Small intestine (tissue), 16 donors: ENCODE data around the gene ITPRID1. TPM values are rescaled to one million over a fixed set of nuclear protein-coding genes. Genes with fewer than 3 reads are reported as not detected.
"Not testable (repeated sequence)": the region's sequence is repeated elsewhere in the genome, so short reads cannot be mapped to it uniquely, and the experiment has no call there.

Experiments
- DNase-seq, 2 donors: peaks; one replicate each; pipeline versions ENCODE4 v3.0.0 to v3.0.0-alpha.2; 2013
- FAIRE-seq: peaks from 2 replicates; lab custom pipeline; 2012; peaks lifted over from hg19 to GRCh38; lab: Jason Lieb, UNC
- H3K27ac ChIP-seq, 3 donors: one replicate each; pipeline ENCODE4 v1.5.1; 2013; ENCODE audit warnings: low read length in 2 of 3, mild to moderate bottlenecking in 2 of 3, control low read depth in 1 of 3, inconsistent platforms in 1 of 3, low read depth in 1 of 3, moderate library complexity in 1 of 3
- H3K27me3 ChIP-seq, 3 donors: one replicate each; pipeline ENCODE4 v1.6.1; 2013; ENCODE audit warnings: low read length in 3 of 3, inconsistent platforms in 1 of 3; ENCODE audit not compliant: control insufficient read depth in 3 of 3, insufficient read depth in 3 of 3
- H3K36me3 ChIP-seq, 3 donors: one replicate each; pipeline ENCODE4 v1.6.1; 2013; ENCODE audit warnings: low read length in 3 of 3, inconsistent platforms in 1 of 3, low read depth in 1 of 3, mild to moderate bottlenecking in 1 of 3, moderate library complexity in 1 of 3; ENCODE audit not compliant: control insufficient read depth in 3 of 3, insufficient read depth in 2 of 3
- H3K4me1 ChIP-seq, 3 donors: one replicate each; pipeline ENCODE4 v1.6.1; 2013; ENCODE audit warnings: low read length in 2 of 3, inconsistent platforms in 1 of 3, low read depth in 1 of 3, mild to moderate bottlenecking in 1 of 3, moderate library complexity in 1 of 3; ENCODE audit not compliant: control insufficient read depth in 3 of 3, insufficient read depth in 2 of 3
- H3K4me3 ChIP-seq, 3 donors: one replicate each; pipeline ENCODE4 v1.5.1; 2013; ENCODE audit warnings: low read length in 3 of 3, control low read depth in 1 of 3, inconsistent platforms in 1 of 3, low read depth in 1 of 3, mild to moderate bottlenecking in 1 of 3, moderate library complexity in 1 of 3
- H3K9me3 ChIP-seq, 2 donors: one replicate each; pipeline ENCODE4 v1.6.1; 2013; ENCODE audit warnings: low read depth in 1 of 2, low read length in 1 of 2; ENCODE audit not compliant: control insufficient read depth in 2 of 2, insufficient read depth in 1 of 2
- WGBS, 3 donors: extraction: QIAGEN DNeasy Blood & Tissue Kit; methylation state at CpG; one replicate each; pipeline ENCODE4 v1.1.7; 2013; 5-methylcytosine and 5-hydroxymethylcytosine counted together
- long read RNA-seq, 10 donors: transcript quantifications; one replicate each; lab custom pipeline, GENCODE V29; 2026
- polyA plus RNA-seq, 4 donors: library from polyadenylated mRNA; stranded (reverse) in 3 of 4; unstranded in 1 of 4; fragments of 200-250 nt in 3 of 4; fragments of 120-200 nt in 1 of 4; gene quantifications; one replicate each; pipeline versions ENCODE4 v1.2.1 to v1.2.3, GENCODE V29; 2013
- donor health status: healthy with polysubstance abuse.
- donor health status: control.
- donor health status: control.
- donor health status: Bipolar disorder and iron deficiency.
- donor health status: healthy.

Gene ITPRID1
- under 1 TPM in 2 of 4 donors, not detected in 2; 0.25 to 0.37 TPM for polyA plus RNA-seq
- long read RNA-seq, donor 1, result 0 reads
- long read RNA-seq, donor 2, result 0 reads
- long read RNA-seq, donor 3, result 0 reads
- long read RNA-seq, donor 4, result 0 reads
- long read RNA-seq, donor 5, result 0 reads
- long read RNA-seq, donor 6, result 0 reads
- long read RNA-seq, donor 7, partial matches to known transcripts, result 6 of 12 reads
- long read RNA-seq, donor 7, other reads (novel, unspliced or antisense), result 6 of 12 reads
- long read RNA-seq, donor 8, result 0 reads
- long read RNA-seq, donor 9, result 0 reads
- long read RNA-seq, donor 10, result 0 reads

DNA sequence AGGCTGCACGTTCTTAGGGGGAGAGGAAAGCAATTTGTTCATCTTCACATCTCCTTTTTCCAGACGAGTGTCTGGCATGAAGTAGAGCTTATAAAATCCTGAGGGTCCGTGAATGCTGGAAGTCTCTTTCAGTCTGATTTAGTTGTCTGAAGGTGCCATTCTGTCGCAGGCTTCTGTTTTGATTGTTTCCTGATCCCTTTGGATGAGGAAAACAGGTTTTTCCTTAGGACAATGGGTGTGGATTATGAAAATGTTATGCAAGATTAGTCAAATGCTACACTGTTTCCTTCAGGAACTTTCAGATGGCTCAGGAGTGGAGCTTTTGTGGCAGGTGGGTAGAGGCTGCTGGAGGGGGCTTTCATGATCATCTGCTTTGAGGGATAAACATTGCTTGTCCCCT lies at the start of gene ITPRID1:
ITPRID1 (plus strand) TSS at position 301 of the 400 bp plus-strand sequence. CDS start 38,935 bp downstream, outside the sequence.
- Histone ChIP-seq H3K27me3 (no peaks in the 10 kb centered on the region), H3K4me1 (no peaks in the 10 kb centered on the region), H3K4me3 (no peak within 1 kb of the TSS), H3K9me3 (no peaks in the 10 kb centered on the region), H3K27ac (no peak within 1 kb of the TSS), H3K36me3 (no peaks in the 10 kb centered on the region)
- no peak for DNase-seq
- WGBS, 3 donors, result 72 to 78% (median 72%) methylated on average over 4 of the region's 4 CpGs
- FAIRE-seq, result no peak

GRCh38 chr7:31464601-31465000 lies 49.3 kb upstream of the ITPRID1 start:
- no peaks in the 10 kb centered on the region for H3K36me3 ChIP-seq
- FAIRE-seq (no peak), DNase-seq (no peak)
- no peaks in the 10 kb centered on the region for H3K9me3 ChIP-seq
- no peaks in the 10 kb centered on the region for H3K27me3 ChIP-seq
- H3K27ac ChIP-seq, result no peak overlapping the region
- H3K4me3 ChIP-seq, result no peak overlapping the region
- 11 to 46% (median 17%) methylated on average over 1 of the region's 1 CpG for WGBS, 3 donors
- no peaks in the 10 kb centered on the region for H3K4me1 ChIP-seq

GRCh38 chr7:31465285-31465684 lies 48.6 kb upstream of the ITPRID1 start:
- WGBS, 3 donors, result 55 to 64% (median 58%) methylated on average over 3 of the region's 3 CpGs
- no peak for FAIRE-seq

DNA sequence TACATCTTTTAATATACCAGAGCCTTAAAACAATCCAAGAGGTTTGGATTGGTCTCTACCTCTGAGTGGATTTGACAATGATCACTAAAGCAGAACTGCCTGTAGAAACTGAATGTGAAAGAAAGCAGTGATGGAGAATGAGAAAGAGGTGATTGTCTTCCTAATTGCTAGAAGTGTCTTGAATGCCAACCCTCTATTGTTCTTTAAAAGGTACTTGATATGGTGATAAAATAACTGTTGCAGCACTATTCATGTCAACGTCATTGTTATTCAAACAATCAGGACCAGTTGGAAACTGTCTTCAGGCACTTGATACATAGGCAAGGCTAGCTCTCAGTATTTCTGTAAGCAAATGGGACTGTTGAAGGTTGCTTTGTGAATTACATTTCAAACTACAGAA lies 47.9 kb upstream of the ITPRID1 start:
- H3K4me3 ChIP-seq, result no peak overlapping the region
- H3K36me3 ChIP-seq, result no peaks in the 10 kb centered on the region
- FAIRE-seq (no peak), DNase-seq (no peak)
- no peaks in the 10 kb centered on the region for H3K9me3 ChIP-seq
- WGBS, 3 donors, result 4 to 24% (median 14%) methylated on average over 1 of the region's 1 CpG
- H3K4me1 ChIP-seq, result no peaks in the 10 kb centered on the region
- no peak overlapping the region for H3K27ac ChIP-seq
- no peaks in the 10 kb centered on the region for H3K27me3 ChIP-seq

More at GRCh38 chr7:31465285-31465684, 48.6 kb upstream of the ITPRID1 start:
- Histone ChIP-seq H3K4me3 (no peak overlapping the region), H3K9me3 (no peaks in the 10 kb centered on the region), H3K4me1 (no peaks in the 10 kb centered on the region), H3K27me3 (no peaks in the 10 kb centered on the region), H3K36me3 (no peaks in the 10 kb centered on the region), H3K27ac (no peak overlapping the region)
- no peak for DNase-seq

DNA sequence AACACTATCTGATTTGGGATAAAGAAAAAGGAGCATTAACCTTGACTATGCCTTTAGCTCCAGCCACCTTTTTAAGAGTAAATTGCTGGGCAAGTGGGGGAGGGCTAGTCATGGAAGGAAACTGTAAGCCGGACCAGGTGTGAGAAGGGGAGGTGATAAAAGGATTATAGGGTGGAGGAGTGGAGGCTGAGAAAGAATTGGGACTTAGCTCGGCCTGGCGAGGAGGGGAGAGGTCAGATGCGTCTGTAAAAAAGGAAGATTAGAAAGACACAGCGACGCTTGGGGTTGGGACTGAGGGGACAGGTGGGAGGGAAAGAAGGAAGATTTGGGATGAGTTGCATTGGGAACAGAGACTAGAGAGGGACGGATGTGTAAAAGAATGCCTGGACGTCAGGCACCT lies 43.0 kb upstream of the ITPRID1 start:
- WGBS, 3 donors, result 70 to 84% (median 82%) methylated on average over 8 of the region's 8 CpGs
- not testable (repeated sequence) for H3K36me3 ChIP-seq, H3K27me3 ChIP-seq, H3K9me3 ChIP-seq, H3K4me1 ChIP-seq, H3K4me3 ChIP-seq, FAIRE-seq, DNase-seq, H3K27ac ChIP-seq

DNA sequence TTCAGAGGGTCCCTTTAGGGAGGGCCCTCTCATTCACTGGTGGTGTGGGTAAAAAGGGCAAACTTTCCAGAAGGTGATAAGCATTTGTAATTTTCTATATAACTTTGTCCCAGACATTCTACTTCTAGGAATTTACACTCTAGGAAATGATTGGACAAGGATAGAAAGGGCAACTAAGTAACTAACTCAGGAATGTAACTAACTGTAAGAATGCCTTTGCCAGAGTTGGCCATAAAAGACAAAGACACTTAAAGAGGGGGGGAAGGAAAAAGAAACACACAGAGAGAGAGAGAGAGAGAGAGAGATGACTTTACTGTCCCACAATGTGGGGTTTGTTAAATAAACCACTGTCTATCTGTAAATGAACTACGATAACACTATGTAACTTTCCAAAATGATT lies 38.5 kb upstream of the ITPRID1 start:
- no peak for DNase-seq
- 72 to 83% (median 83%) methylated on average over 1 of the region's 1 CpG for WGBS, 3 donors
- no peaks in the 10 kb centered on the region for H3K27me3 ChIP-seq
- H3K4me1 ChIP-seq, result peaks cover 0 to 8% (median 0%) of the 10 kb centered on the region in 3 donors
- FAIRE-seq, result no peak
- H3K27ac ChIP-seq, result no peak overlapping the region
- no peaks in the 10 kb centered on the region for H3K36me3 ChIP-seq
- no peaks in the 10 kb centered on the region for H3K9me3 ChIP-seq
- no peak overlapping the region for H3K4me3 ChIP-seq

- Histone ChIP-seq H3K27ac (no peak overlapping the region), H3K36me3 (no peaks in the 10 kb centered on the region), H3K4me1 (peaks cover 0 to 8% (median 0%) of the 10 kb centered on the region in 3 donors), H3K27me3 (no peaks in the 10 kb centered on the region), H3K4me3 (no peak overlapping the region), H3K9me3 (no peaks in the 10 kb centered on the region)
- 78 to 83% (median 82%) methylated on average over 7 of the region's 7 CpGs for WGBS, 3 donors
- DNase-seq, result no peak
- no peak for FAIRE-seq
Measured at GRCh38 chr7:31476073-31476745, 37.7 kb upstream of the ITPRID1 start.

GRCh38 chr7:31476941-31477677 lies 36.8 kb upstream of the ITPRID1 start:
- WGBS, 3 donors, result 90 to 94% (median 91%) methylated on average over 11 of the region's 11 CpGs
- FAIRE-seq (no peak), DNase-seq (no peak)
- Histone ChIP-seq H3K27me3 (no peaks in the 10 kb centered on the region), H3K9me3 (no peaks in the 10 kb centered on the region), H3K4me3 (no peak overlapping the region), H3K36me3 (no peaks in the 10 kb centered on the region), H3K27ac (no peak overlapping the region), H3K4me1 (peaks cover 0 to 8% (median 0%) of the 10 kb centered on the region in 3 donors)
